NT2/D1 (cell line): ENCODE data around the gene NOL12.

Source experiments
- YY1 ChIP-seq: IDR thresholded peaks from 2 replicates; pipeline ENCODE4 v1.6.1; 2011; ENCODE audit not compliant: insufficient read length, insufficient read depth
- ZNF274 ChIP-seq: IDR thresholded peaks from 2 replicates; pipeline ENCODE4 v1.6.1; 2011; ENCODE audit warnings: mild to moderate bottlenecking, low read depth, low read length

DNA sequence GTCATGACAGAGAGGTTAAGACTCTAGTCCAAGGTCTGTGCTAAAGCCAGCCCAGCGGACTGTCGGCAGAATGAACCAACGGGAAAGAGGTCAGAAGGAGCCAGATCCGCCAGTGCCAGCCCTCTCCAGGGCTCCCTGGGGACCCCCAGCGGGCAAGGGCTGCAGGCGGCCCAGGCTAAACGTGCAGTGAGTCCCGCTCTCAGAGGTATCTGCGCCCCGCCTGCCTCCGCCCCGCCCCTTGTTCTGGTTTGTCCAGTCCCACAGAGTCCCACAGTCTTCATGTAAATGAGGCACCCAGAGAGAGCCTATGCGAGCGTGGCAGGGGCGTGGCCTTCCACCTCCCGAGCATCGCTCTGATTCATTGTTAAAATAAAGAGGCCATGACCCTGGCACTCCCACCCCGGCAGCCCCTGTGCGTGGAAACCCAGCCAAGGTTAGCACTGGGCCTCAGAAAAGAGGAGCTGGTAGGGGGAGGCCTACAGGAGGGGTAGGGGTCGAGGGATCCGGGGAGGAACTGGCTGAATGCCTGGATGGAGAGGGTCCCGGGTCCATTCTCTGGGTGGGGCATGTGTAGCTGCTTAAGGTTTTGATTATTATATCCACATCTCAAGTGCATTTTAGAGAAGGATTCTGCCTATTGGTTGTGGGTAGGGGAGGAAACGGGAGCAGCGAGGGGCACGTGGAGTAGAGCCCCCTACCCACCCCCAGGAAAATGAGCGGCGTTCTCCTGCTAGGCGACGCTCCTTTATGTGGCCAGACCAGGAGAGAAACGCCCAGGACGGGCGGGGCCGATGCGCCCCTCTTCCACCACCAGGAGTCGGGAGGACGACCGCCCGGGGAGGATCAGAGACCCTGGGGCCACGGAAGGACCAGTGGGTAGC, 10.8 kb downstream of the NOL12 start, which contains the start of gene TRIOBP:
- no peak for TF ChIP-seq ZNF274
- TF ChIP-seq YY1: no peak
